ENCODE measurements around the gene CDK5RAP2. TPM values are rescaled to one million over a fixed set of nuclear protein-coding genes. Genes with fewer than 3 reads are reported as not detected.

CDK5RAP2 gene
- total and polyA plus RNA-seq, 9 of the 15 experiments (the other 6 are each of a cell fraction or from before 2014, with no cell fraction given) = 19.9 to 68.8 (median 42.2) TPM

GRCh38 chr9:120403543-120403856 is 176.5 kb downstream of the CDK5RAP2 start (continued):
- TF ChIP-seq GATAD2B (IDR thresholded peaks at IDR 0.05; ENCODE audit: borderline replicate concordance) (no peak), KLF10 (CRISPR knock-in tag; IDR thresholded peaks at IDR 0.05) (no peak), NR2F6 (CRISPR knock-in tag; IDR thresholded peaks at IDR 0.05) (no peak), NR2C1 (IDR thresholded peaks at IDR 0.05) (no peak), NR2C1 (tag; IDR thresholded peaks at IDR 0.05) (no peak), RBM15 (IDR thresholded peaks at IDR 0.05; ENCODE audit: insufficient read depth, low read length) (no peak), ZNF609 (CRISPR knock-in tag; IDR thresholded peaks at IDR 0.05; ENCODE audit: borderline replicate concordance) (no peak), TCFL5 (CRISPR knock-in tag; conservative IDR thresholded peaks at IDR 0.05) (no peak), U2AF2 (optimal IDR thresholded peaks at IDR 0.05; ENCODE audit: low read depth, low read length) (no peak), DMBX1 (CRISPR knock-in tag; IDR thresholded peaks at IDR 0.05; ENCODE audit: borderline replicate concordance) (no peak), ZNF717 (CRISPR knock-in tag; IDR thresholded peaks at IDR 0.05) (no peak), NFIX (CRISPR knock-in tag; IDR thresholded peaks at IDR 0.05; ENCODE audit: low read depth) (no peak), SREBF2 (CRISPR knock-in tag; IDR thresholded peaks at IDR 0.05) (no peak), MAZ (CRISPR knock-in tag; conservative IDR thresholded peaks at IDR 0.05 in 1 of 2, IDR thresholded peaks at IDR 0.05 in 1 of 2) (no peak), MAFG (tag; conservative IDR thresholded peaks at IDR 0.05) (peak; percentile 98), STAT5A (IDR thresholded peaks at IDR 0.05; ENCODE audit: borderline replicate concordance, low read length) (no peak), NFE2 (IDR thresholded peaks at IDR 0.05; ENCODE audit: low read depth) (peak; percentile 91), PHTF2 (CRISPR knock-in tag; IDR thresholded peaks at IDR 0.05) (no peak), ZFP1 (CRISPR knock-in tag; IDR thresholded peaks at IDR 0.05) (no peak), SFPQ (IDR thresholded peaks at IDR 0.05; ENCODE audit: low read depth, low read length) (no peak), ZNF668 (CRISPR knock-in tag; IDR thresholded peaks at IDR 0.05) (no peak), ZNF395 (CRISPR knock-in tag; IDR thresholded peaks at IDR 0.05) (0 out of 2 replicates have a peak, but pooled peaks have one; percentile 25), ASH1L (IDR thresholded peaks at IDR 0.05; ENCODE audit: borderline replicate concordance, low read depth, partially characterized antibody) (no peak), ADNP (tag; IDR thresholded peaks at IDR 0.05) (no peak)

Data from K562 (cell line).